ENCODE results near the gene ANKRD28. TPM values are rescaled to one million over a fixed set of nuclear protein-coding genes. Genes with fewer than 3 reads are reported as not detected.

The ANKRD28 gene
- total RNA-seq, 1 experiment from 2014 or later, result 47.5 TPM

GRCh38 chr3:15722877-15723623, 74.7 kb downstream of the ANKRD28 start:
- Histone ChIP-seq H3K27ac (ENCODE audit: low read depth, low read length) (no peak overlapping the region), H4K20me1 (ENCODE audit: insufficient read depth) (no peaks in the 10 kb centered on the region), H3K4me2 (ENCODE audit: low read length) (no peak overlapping the region), H3K4me3 (replicated peaks in 1 of 2; ENCODE audit: low read depth in 1 of 2, low read length in 2 of 2) (no peak overlapping the region), H3K9ac (ENCODE audit: low read length) (no peak overlapping the region), H2AFZ (ENCODE audit: low read depth, low read length, poor library complexity, severe bottlenecking) (no peak overlapping the region), H3K4me1 (ENCODE audit: control insufficient read depth in 1 of 2, insufficient read depth in 2 of 2, low read length in 2 of 2) (peaks cover 0 to 7% of the 10 kb centered on the region in 2 experiments; a peak in 1 of 4 replicates), H3K36me3 (ENCODE audit: control insufficient read depth in 1 of 2, insufficient read depth in 2 of 2, low read length in 2 of 2) (peaks cover 0 to 4% of the 10 kb centered on the region in 2 experiments; a peak in 1 of 4 replicates), H3K9me3 (ENCODE audit: control insufficient read depth in 1 of 2, insufficient read depth in 1 of 2, low read depth in 1 of 2, low read length in 2 of 2) (no peaks in the 10 kb centered on the region), H3K27me3 (ENCODE audit: insufficient read depth, low read length) (no peaks in the 10 kb centered on the region), H3K9me2 (ENCODE audit: insufficient read depth) (no peaks in the 10 kb centered on the region), H3K79me2 (ENCODE audit: insufficient read depth, low read length) (no peaks in the 10 kb centered on the region)
- intact Hi-C loops (cut with micrococcal nuclease), result no loop called here
- TF ChIP-seq SP1 (IDR thresholded peaks at IDR 0.05; ENCODE audit: low read depth) (no peak), SIN3A (IDR thresholded peaks at IDR 0.05; ENCODE audit: low read depth) (no peak), YY1 (IDR thresholded peaks at IDR 0.05; ENCODE audit: extremely low read depth, insufficient replicate concordance, low read depth, low read length) (no peak), CTCF (IDR thresholded peaks at IDR 0.05 in 2 of 3, conservative IDR thresholded peaks at IDR 0.05 in 1 of 3; ENCODE audit: borderline replicate concordance in 1 of 3, insufficient read depth in 1 of 3, low read depth in 2 of 3, low read length in 2 of 3) (no peak), EZH2 (IDR thresholded peaks at IDR 0.05) (no peak), ELF1 (IDR thresholded peaks at IDR 0.05; ENCODE audit: borderline replicate concordance, low read depth) (no peak), ZFX (IDR thresholded peaks at IDR 0.05) (no peak)
- ChIA-PET RAD21 (ENCODE audit: low non-redundant PET in 1 of 2, low total read pairs in 2 of 2, uncharacterized antibody in 2 of 2, unreplicated experiment in 2 of 2) (no interaction called here), CTCF (no interaction called here), POLR2A (no interaction called here)
- BruUV-seq (replicated peaks), result no TSS peak
- no peak for DNase-seq (ENCODE audit: low read depth, low spot score)
- ATAC-seq, result no peak

- Histone ChIP-seq H3K79me2 (ENCODE audit: insufficient read depth, low read length) (no peaks in the 10 kb centered on the region), H3K4me3 (replicated peaks in 1 of 2; ENCODE audit: low read depth in 1 of 2, low read length in 2 of 2) (no peak overlapping the region), H3K27ac (ENCODE audit: low read depth, low read length) (no peak overlapping the region), H4K20me1 (ENCODE audit: insufficient read depth) (no peaks in the 10 kb centered on the region), H3K4me1 (ENCODE audit: control insufficient read depth in 1 of 2, insufficient read depth in 2 of 2, low read length in 2 of 2) (no peaks in the 10 kb centered on the region), H3K4me2 (ENCODE audit: low read length) (no peak overlapping the region), H3K9me3 (ENCODE audit: control insufficient read depth in 1 of 2, insufficient read depth in 1 of 2, low read depth in 1 of 2, low read length in 2 of 2) (no peaks in the 10 kb centered on the region), H3K36me3 (ENCODE audit: control insufficient read depth in 1 of 2, insufficient read depth in 2 of 2, low read length in 2 of 2) (peaks cover 4 to 7% of the 10 kb centered on the region in 2 experiments; a peak in 3 of 4 replicates), H3K27me3 (ENCODE audit: insufficient read depth, low read length) (no peaks in the 10 kb centered on the region), H3K9me2 (ENCODE audit: insufficient read depth) (no peaks in the 10 kb centered on the region), H3K9ac (ENCODE audit: low read length) (no peak overlapping the region), H2AFZ (ENCODE audit: low read depth, low read length, poor library complexity, severe bottlenecking) (no peak overlapping the region)
- ATAC-seq (no peak), DNase-seq (ENCODE audit: low read depth, low spot score) (no peak)
- POLR2A ChIA-PET, result no interaction called here
- no TSS peak for BruUV-seq (replicated peaks)
- no peak for TF ChIP-seq EZH2 (IDR thresholded peaks at IDR 0.05)
- no peak for TF ChIP-seq TCF7L2 (IDR thresholded peaks at IDR 0.05; ENCODE audit: borderline replicate concordance, extremely low read depth, insufficient read depth, insufficient read length)
- no peak for TF ChIP-seq POLR2A (IDR thresholded peaks at IDR 0.05; ENCODE audit: borderline replicate concordance, extremely low read depth, insufficient read depth, insufficient read length)
- no peak for TF ChIP-seq EGR1 (IDR thresholded peaks at IDR 0.05; ENCODE audit: low read depth)
- TF ChIP-seq SRF (IDR thresholded peaks at IDR 0.05; ENCODE audit: low read depth), result no peak
- TF ChIP-seq CBX3 (IDR thresholded peaks at IDR 0.05; ENCODE audit: low read depth), result no peak
- TF ChIP-seq JUND (IDR thresholded peaks at IDR 0.05), result no peak
- no peak for TF ChIP-seq ATF3 (IDR thresholded peaks at IDR 0.05)
- no peak for TF ChIP-seq POLR2AphosphoS5 (IDR thresholded peaks at IDR 0.05; ENCODE audit: low read depth, low read length)
- TF ChIP-seq CTCF (IDR thresholded peaks at IDR 0.05 in 2 of 3, conservative IDR thresholded peaks at IDR 0.05 in 1 of 3; ENCODE audit: borderline replicate concordance in 1 of 3, insufficient read depth in 1 of 3, low read depth in 2 of 3, low read length in 2 of 3), result no peak
- TF ChIP-seq ZFX (IDR thresholded peaks at IDR 0.05), result no peak
- intact Hi-C loops (cut with micrococcal nuclease), result no loop called here
- CTCF ChIA-PET, result no interaction called here
- RAD21 ChIA-PET (ENCODE audit: low non-redundant PET in 1 of 2, low total read pairs in 2 of 2, uncharacterized antibody in 2 of 2, unreplicated experiment in 2 of 2), result no interaction called here
Measured at GRCh38 chr3:15716178-15716577, 81.6 kb downstream of the ANKRD28 start.
